HG02973 (cell line): ENCODE results near the gene FKBP10.
"Not testable (repeated sequence)": the region's sequence is repeated elsewhere in the genome, so short reads cannot be mapped to it uniquely, and the experiment has no call there.

ENCODE experiments used
- ATAC-seq: cut with Tn5 transposase; IDR thresholded peaks from one replicate; pipeline ENCODE4 v1.9.1; 2021; ENCODE audit warnings: moderate library complexity; ENCODE audit not compliant: unreplicated experiment

Gene FKBP10

GRCh38 chr17:41810659-41811548 lies 1.9 kb upstream of the FKBP10 start:
- no peak for ATAC-seq

GRCh38 chr17:41811549-41812380 lies 1.0 kb upstream of the FKBP10 start, which contains the start of gene P3H4:
Gene P3H4 (minus strand): TSS chr17:41811949. CDS start chr17:41811915, 34 bp downstream.
- ATAC-seq, result no peak

GRCh38 chr17:41813152-41813680 lies 412 bp downstream of the FKBP10 start:
- no peak for ATAC-seq

GRCh38 chr17:41813699-41814124 lies 908 bp downstream of the FKBP10 start:
- no peak for ATAC-seq

- no peak for ATAC-seq
Observed at GRCh38 chr17:41814195-41814594, 1.4 kb downstream of the FKBP10 start.

- ATAC-seq, result no peak
Observed at GRCh38 chr17:41816637-41817320, 4.0 kb downstream of the FKBP10 start.

- no peak for ATAC-seq
Observed at GRCh38 chr17:41818024-41818423, 5.2 kb downstream of the FKBP10 start.

- ATAC-seq, result no peak
Observed at GRCh38 chr17:41821776-41822175, 9.0 kb downstream of the FKBP10 start.

- no peak for ATAC-seq
Observed at GRCh38 chr17:41822216-41823140, 9.7 kb downstream of the FKBP10 start.

GRCh38 chr17:41823141-41823524 lies 10.3 kb downstream of the FKBP10 start:
- no peak for ATAC-seq

GRCh38 chr17:41823580-41823979 lies 10.8 kb downstream of the FKBP10 start:
- no peak for ATAC-seq

GRCh38 chr17:41824086-41824485 lies 11.3 kb downstream of the FKBP10 start:
- ATAC-seq, result no peak

- no peak for ATAC-seq
Observed at GRCh38 chr17:41825175-41825845, 12.5 kb downstream of the FKBP10 start.

- not testable (repeated sequence) for ATAC-seq
Observed at GRCh38 chr17:41829961-41830360, 17.2 kb downstream of the FKBP10 start.

- ATAC-seq, result no peak
Observed at GRCh38 chr17:41835214-41835799, 22.5 kb downstream of the FKBP10 start.

GRCh38 chr17:41835800-41836549 lies 23.2 kb downstream of the FKBP10 start, which contains the start of gene NT5C3B:
Gene NT5C3B (minus strand): TSS chr17:41836232. CDS start chr17:41836193, 39 bp downstream.
- no peak for ATAC-seq

- no peak for ATAC-seq
Observed at GRCh38 chr17:41836550-41837196, 23.9 kb downstream of the FKBP10 start.
